Heart right ventricle (tissue), 16 donors: Measurements from ENCODE around the gene PCSK5. TPM values are rescaled to one million over a fixed set of nuclear protein-coding genes. Genes with fewer than 3 reads are reported as not detected.

Experiments used
- ATAC-seq, 8 donors: fragments of 200-7000 bp; cut with Tn5 transposase; one replicate each; pipeline ENCODE4 v1.9.1; 2020; ENCODE audit warnings: mild to moderate bottlenecking in 8 of 8, moderate library complexity in 8 of 8, moderate number of reproducible peaks in 1 of 8
- DNase-seq, 2 donors: peaks; one replicate each; pipeline ENCODE4 v3.0.0-alpha.2; 2020
- H3K27ac ChIP-seq, 10 donors: fragments of 200-600 bp; sonication (generic) in 2 of 10; one replicate each; pipeline versions ENCODE4 v1.5.0 to v1.8.0; 2020 to 2022; ENCODE audit warnings: mild to moderate bottlenecking in 3 of 10
- H3K27me3 ChIP-seq, 7 donors: fragments of 200-600 bp; one replicate each; pipeline ENCODE4 v1.8.0; 2021 to 2022; ENCODE audit warnings: mild to moderate bottlenecking in 2 of 7
- H3K36me3 ChIP-seq, 9 donors: fragments of 200-600 bp; sonication (generic) in 1 of 9; one replicate each; pipeline versions ENCODE4 v1.5.0 to v1.8.0; 2020 to 2022; ENCODE audit warnings: mild to moderate bottlenecking in 2 of 9
- H3K4me1 ChIP-seq, 9 donors: fragments of 200-600 bp; sonication (generic) in 1 of 9; one replicate each; pipeline versions ENCODE4 v1.5.0 to v1.8.0; 2020 to 2022; ENCODE audit warnings: mild to moderate bottlenecking in 4 of 9
- H3K4me3 ChIP-seq, 10 donors: fragments of 200-600 bp; sonication (generic) in 2 of 10; one replicate each; pipeline versions ENCODE4 v1.5.0 to v1.8.0; 2020 to 2022; ENCODE audit warnings: mild to moderate bottlenecking in 7 of 10, moderate library complexity in 2 of 10
- H3K9me3 ChIP-seq, 11 donors: fragments of 200-600 bp in 10 of 11; sonication (generic) in 2 of 11; one replicate each; pipeline versions ENCODE4 v1.5.0 to v1.8.0; 2013 to 2022; ENCODE audit warnings: mild to moderate bottlenecking in 2 of 11, control low read depth in 1 of 11, moderate library complexity in 1 of 11
- WGBS, 2 donors: extraction: QIAGEN DNeasy Blood & Tissue Kit; methylation state at CpG; one replicate each; pipeline ENCODE4 v1.1.7; 2013; ENCODE audit warnings: inconsistent platforms in 1 of 2; 5-methylcytosine and 5-hydroxymethylcytosine counted together
- intact Hi-C, 10 donors: fragments of 100-400 bp; cut with DNase I; formaldehyde crosslinking; loops; one replicate each; pipeline versions ENCODE4 v1.11.1 to v1.14.2; 2022
- polyA plus RNA-seq, 2 donors: library from polyadenylated mRNA; stranded (reverse); fragments of 200-250 nt; gene quantifications; one replicate each; pipeline ENCODE4 v1.2.3, GENCODE V29; 2013
- total RNA-seq, 10 donors: library from RNA; stranded (reverse); fragmentation: NEBNext Ultra II Directional in 3 of 10; extraction: Animal tissue kit (Norgen Biotek cat#: 25700) in 3 of 10; gene quantifications; one replicate each; pipeline versions ENCODE4 v1.2.1 to v1.2.4, GENCODE V29; 2021 to 2023
- TF ChIP-seq, protein P1 (sequence below), 9 donors: fragments of 200-600 bp; sonication (generic) in 2 of 9; IDR thresholded peaks; one replicate each; pipeline versions ENCODE4 v1.5.0 to v1.8.0; 2021 to 2022; ENCODE audit warnings: antibody characterized with exemption in 9 of 9, mild to moderate bottlenecking in 5 of 9, moderate library complexity in 1 of 9
- donor health status: Arrhythmogenic right ventricular cardiomyopathy.
- donor health status: ischemic (EF 13 %, LVEDD 7.1; RV severe dilation, severe dysfunction).
- donor health status: healthy with polysubstance abuse.
- donor health status: DM: no; HTN: yes; CAD: no.
- donor health status: DM: no; HTN: no; CAD: no.
- donor health status: ischemic (EF 25% LVEDD 6.9; RV normal size, moderate dysfunction).
- donor health status: ischemic (EF 25% LVEDD 5.7; RV mildly dilated, moderate dysfunction).
- donor health status: healthy.
- donor health status: DM: yes; HTN: yes; CAD: no.
- donor health status: Ischemic cardiomyopathy.
- donor health status: ischemic (EF 35%, LVEDD 5.7; RV mildly dilated, moderate dysfunction).
- donor health status: nonischemic (EF 11% LVEDD 7.7; RV severe dilation, severe dysfunction).
- donor health status: DM: yes; HTN: yes; CAD: no.
- donor health status: PGD.
- donor health status: ischemic (EF 29% LVEDD 5.4; RV normal size, mild dysfunction).
- donor health status: nonischemic (EF 23%, LVEDD 6.1; RV moderate dilation, normal function).

Gene PCSK5
- total and polyA plus RNA-seq, 12 donors, result 1.8 to 8.3 (median 5.7) TPM

GRCh38 chr9:76271755-76272154, 381.3 kb downstream of the PCSK5 start:
- Histone ChIP-seq H3K27ac (no peak overlapping the region), H3K36me3 (no peaks in the 10 kb centered on the region), H3K4me1 (no peaks in the 10 kb centered on the region), H3K9me3 (peaks cover 0 to 5% (median 0%) of the 10 kb centered on the region in 11 donors), H3K4me3 (no peak overlapping the region), H3K27me3 (no peaks in the 10 kb centered on the region)
- intact Hi-C loops, result no loop called here
- TF ChIP-seq, protein P1, sequence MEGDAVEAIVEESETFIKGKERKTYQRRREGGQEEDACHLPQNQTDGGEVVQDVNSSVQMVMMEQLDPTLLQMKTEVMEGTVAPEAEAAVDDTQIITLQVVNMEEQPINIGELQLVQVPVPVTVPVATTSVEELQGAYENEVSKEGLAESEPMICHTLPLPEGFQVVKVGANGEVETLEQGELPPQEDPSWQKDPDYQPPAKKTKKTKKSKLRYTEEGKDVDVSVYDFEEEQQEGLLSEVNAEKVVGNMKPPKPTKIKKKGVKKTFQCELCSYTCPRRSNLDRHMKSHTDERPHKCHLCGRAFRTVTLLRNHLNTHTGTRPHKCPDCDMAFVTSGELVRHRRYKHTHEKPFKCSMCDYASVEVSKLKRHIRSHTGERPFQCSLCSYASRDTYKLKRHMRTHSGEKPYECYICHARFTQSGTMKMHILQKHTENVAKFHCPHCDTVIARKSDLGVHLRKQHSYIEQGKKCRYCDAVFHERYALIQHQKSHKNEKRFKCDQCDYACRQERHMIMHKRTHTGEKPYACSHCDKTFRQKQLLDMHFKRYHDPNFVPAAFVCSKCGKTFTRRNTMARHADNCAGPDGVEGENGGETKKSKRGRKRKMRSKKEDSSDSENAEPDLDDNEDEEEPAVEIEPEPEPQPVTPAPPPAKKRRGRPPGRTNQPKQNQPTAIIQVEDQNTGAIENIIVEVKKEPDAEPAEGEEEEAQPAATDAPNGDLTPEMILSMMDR (IDR thresholded peaks at IDR 0.05), result no peak
- WGBS, 2 donors, result 95 to 98% methylated on average over 1 of the region's 1 CpG
- ATAC-seq (no peak), DNase-seq (no peak)

DNA sequence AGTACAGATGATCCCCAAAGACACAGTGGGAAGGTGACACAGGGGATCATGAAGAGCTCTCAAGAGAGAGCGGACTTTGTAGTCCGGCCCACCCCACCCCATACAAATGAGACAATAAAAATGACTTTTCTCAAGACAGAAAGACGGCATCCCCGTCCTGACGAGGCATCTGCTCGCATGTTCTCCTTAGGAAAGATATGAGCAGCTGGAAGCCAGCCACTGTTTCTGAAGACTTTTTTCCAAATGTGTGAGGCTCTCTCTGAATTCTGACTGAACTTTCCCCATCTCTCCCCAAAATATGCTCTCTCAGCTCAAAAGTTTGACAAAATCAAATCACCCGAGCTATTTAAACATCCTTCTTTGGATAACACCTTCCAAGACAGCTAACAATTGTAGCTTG, 398.6 kb downstream of the PCSK5 start:
- Histone ChIP-seq H3K27ac (no peak overlapping the region), H3K27me3 (no peaks in the 10 kb centered on the region), H3K9me3 (no peaks in the 10 kb centered on the region), H3K36me3 (no peaks in the 10 kb centered on the region), H3K4me3 (no peak overlapping the region), H3K4me1 (peaks cover 0 to 10% (median 0%) of the 10 kb centered on the region in 9 donors)
- TF ChIP-seq, protein P1 (IDR thresholded peaks at IDR 0.05), result no peak
- intact Hi-C loops, result no loop called here
- 75 to 78% methylated on average over 7 of the region's 7 CpGs for WGBS, 2 donors
- peak in 1 of 2 donors; percentile 6 for DNase-seq
- ATAC-seq, result no peak

DNA sequence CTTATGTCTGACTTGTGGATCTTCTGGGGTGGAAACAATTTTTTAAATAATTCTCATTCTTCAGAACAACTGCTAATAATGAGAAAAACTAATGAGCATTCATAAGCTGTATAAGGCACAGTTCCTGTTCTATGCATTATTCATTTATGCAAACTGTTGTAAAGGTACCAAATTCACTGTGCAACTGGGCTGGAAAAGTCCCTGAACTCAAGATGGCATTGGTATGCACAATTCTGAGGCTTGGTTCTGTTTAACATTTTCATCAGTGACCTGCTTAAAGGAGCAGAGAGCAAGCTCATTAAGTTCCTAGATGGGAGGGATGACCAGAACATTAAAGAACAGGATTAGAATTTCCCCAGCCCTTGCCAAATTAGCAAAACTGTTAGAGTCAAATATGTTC, 399.2 kb downstream of the PCSK5 start:
- H3K4me1 ChIP-seq, result peaks cover 0 to 10% (median 0%) of the 10 kb centered on the region in 9 donors
- H3K4me3 ChIP-seq, result no peak overlapping the region
- H3K27ac ChIP-seq, result no peak overlapping the region
- ATAC-seq (no peak), DNase-seq (no peak)
- no peaks in the 10 kb centered on the region for H3K36me3 ChIP-seq
- no peaks in the 10 kb centered on the region for H3K9me3 ChIP-seq
- TF ChIP-seq, protein P1 (IDR thresholded peaks at IDR 0.05), result no peak
- intact Hi-C loops, result loop anchor here in 5 of 10 donors (10.0 kb wide), 5 partner anchors 395 to 1085 kb away; partner anchors contain the start of gene PCSK5 (in 1 of the 5)
- no peaks in the 10 kb centered on the region for H3K27me3 ChIP-seq

GRCh38 chr9:76290555-76290954, 400.1 kb downstream of the PCSK5 start:
- no peak for DNase-seq
- H3K4me3 ChIP-seq, result no peak overlapping the region
- intact Hi-C loops, result loop anchor here in 5 of 10 donors (10.0 kb wide), 5 partner anchors 396 to 1086 kb away; partner anchors contain the start of gene PCSK5 (in 1 of the 5)
- ATAC-seq, result no peak
- WGBS, 2 donors, result 92 to 94% methylated on average over 2 of the region's 2 CpGs
- no peaks in the 10 kb centered on the region for H3K27me3 ChIP-seq
- no peak overlapping the region for H3K27ac ChIP-seq
- H3K4me1 ChIP-seq, result peaks cover 0 to 10% (median 0%) of the 10 kb centered on the region in 9 donors
- no peaks in the 10 kb centered on the region for H3K36me3 ChIP-seq
- H3K9me3 ChIP-seq, result no peaks in the 10 kb centered on the region
- TF ChIP-seq, protein P1 (IDR thresholded peaks at IDR 0.05), result no peak
